HEK293 (cell line): ENCODE measurements around the gene EIF3B.
A peak's percentile ranks its signal among the peaks of the same experiment; 100 is the strongest.
"Not testable (repeated sequence)": the region's sequence is repeated elsewhere in the genome, so short reads cannot be mapped to it uniquely, and the experiment has no call there.

Source experiments
- CTCF ChIA-PET: fragments of 350-600 bp; formaldehyde crosslinking; extraction: SDS; loops from one replicate; lab custom pipeline; 2021; ENCODE audit warnings: antibody characterized with exemption; lab: Yijun Ruan, JAX
- POLR2A ChIA-PET: fragments of 300-600 bp; formaldehyde crosslinking; extraction: SDS; loops from one replicate; lab custom pipeline; 2020; ENCODE audit warnings: antibody characterized with exemption, inconsistent platforms; lab: Yijun Ruan, JAX
- H3K27ac ChIP-seq: fragments of 200-500 bp; sonication (Bioruptor generic); 2 replicates; pipeline ENCODE4 v1.5.1; 2014; ENCODE audit warnings: low read depth, low read length, control low read depth, inconsistent platforms; ENCODE audit errors: extremely low read depth
- H3K36me3 ChIP-seq, 2 experiments: fragments of 200-500 bp in 1 of 2; sonication (Bioruptor generic) in 1 of 2; 1 replicate in 1 of 2; 2 replicates in 1 of 2; pipeline ENCODE4 v1.5.1; 2014 to 2017; ENCODE audit warnings: inconsistent platforms in 2 of 2, low read length in 2 of 2; ENCODE audit not compliant: control insufficient read depth in 2 of 2, insufficient read depth in 1 of 2
- H3K4me1 ChIP-seq: fragments of 200-500 bp; sonication (Bioruptor generic); 2 replicates; pipeline ENCODE4 v1.5.1; 2014; ENCODE audit warnings: mild to moderate bottlenecking, low read length, inconsistent platforms; ENCODE audit not compliant: control insufficient read depth, insufficient read depth
- H3K4me3 ChIP-seq: 2 replicates; pipeline ENCODE4 v1.5.1; 2011; ENCODE audit warnings: low read depth, mild to moderate bottlenecking, control low read depth, low read length, moderate library complexity
- H3K9me3 ChIP-seq: fragments of 200-500 bp; sonication (Bioruptor generic); 2 replicates; pipeline ENCODE4 v1.5.1; 2014; ENCODE audit warnings: low read depth, low read length, inconsistent platforms; ENCODE audit not compliant: control insufficient read depth, insufficient read depth
- FEZF1 ChIP-seq: fragments of 450-650 bp; formaldehyde crosslinking; IDR thresholded peaks from 2 replicates; pipeline ENCODE4 v1.5.1; 2016; ENCODE audit warnings: missing biosample characterization, missing genetic modification characterization
- HOXA7 ChIP-seq: sonication (generic); formaldehyde crosslinking; IDR thresholded peaks from 2 replicates; pipeline ENCODE4 v1.8.1; 2022; ENCODE audit warnings: missing genetic modification reagents, borderline replicate concordance
- MEIS1 ChIP-seq: sonication (generic); formaldehyde crosslinking; IDR thresholded peaks from 2 replicates; pipeline ENCODE4 v1.8.1; 2022; ENCODE audit warnings: missing genetic modification reagents, mild to moderate bottlenecking, borderline replicate concordance
- OSR2 ChIP-seq: fragments of 450-650 bp; formaldehyde crosslinking; IDR thresholded peaks from 2 replicates; pipeline ENCODE4 v1.5.1; 2016; ENCODE audit warnings: missing biosample characterization, missing genetic modification characterization
- SP7 ChIP-seq: fragments of 450-650 bp; formaldehyde crosslinking; IDR thresholded peaks from 2 replicates; pipeline ENCODE4 v1.5.1; 2016; ENCODE audit warnings: missing biosample characterization, missing genetic modification characterization
- ZBTB17 ChIP-seq: fragments of 450-650 bp; formaldehyde crosslinking; IDR thresholded peaks from 2 replicates; pipeline ENCODE4 v1.5.1; 2016; ENCODE audit warnings: missing biosample characterization, missing genetic modification characterization
- ZFHX2 ChIP-seq: fragments of 450-650 bp; formaldehyde crosslinking; conservative IDR thresholded peaks from 2 replicates; pipeline ENCODE4 v1.5.1; 2016; ENCODE audit warnings: missing biosample characterization, missing genetic modification characterization
- ZNF121 ChIP-seq: fragments of 450-650 bp; formaldehyde crosslinking; IDR thresholded peaks from 2 replicates; pipeline ENCODE4 v1.5.1; 2016; ENCODE audit warnings: missing biosample characterization, missing genetic modification characterization
- ZNF140 ChIP-seq: fragments of 450-650 bp; formaldehyde crosslinking; IDR thresholded peaks from 2 replicates; pipeline ENCODE4 v1.5.1; 2016; ENCODE audit warnings: missing biosample characterization, missing genetic modification characterization
- ZNF157 ChIP-seq: fragments of 450-650 bp; formaldehyde crosslinking; IDR thresholded peaks from 2 replicates; pipeline ENCODE4 v1.5.1; 2016; ENCODE audit warnings: missing biosample characterization, missing genetic modification characterization
- ZNF214 ChIP-seq: fragments of 450-650 bp; formaldehyde crosslinking; IDR thresholded peaks from 2 replicates; pipeline ENCODE4 v1.5.1; 2017; ENCODE audit warnings: missing biosample characterization, mild to moderate bottlenecking, missing genetic modification characterization, borderline replicate concordance
- ZNF366 ChIP-seq: fragments of 450-650 bp; formaldehyde crosslinking; conservative IDR thresholded peaks from 2 replicates; pipeline ENCODE4 v1.5.1; 2016; ENCODE audit warnings: missing biosample characterization, missing genetic modification characterization
- ZNF398 ChIP-seq: fragments of 450-650 bp; formaldehyde crosslinking; IDR thresholded peaks from 2 replicates; pipeline ENCODE4 v1.5.1; 2017; ENCODE audit warnings: missing biosample characterization, missing genetic modification characterization
- ZNF404 ChIP-seq: fragments of 450-650 bp; formaldehyde crosslinking; IDR thresholded peaks from 2 replicates; pipeline ENCODE4 v1.5.1; 2017; ENCODE audit warnings: missing biosample characterization, missing genetic modification characterization
- ZNF521 ChIP-seq: fragments of 450-650 bp; formaldehyde crosslinking; IDR thresholded peaks from 2 replicates; pipeline ENCODE4 v1.5.1; 2017; ENCODE audit warnings: missing biosample characterization, mild to moderate bottlenecking, missing genetic modification characterization
- ZNF654 ChIP-seq: fragments of 450-650 bp; formaldehyde crosslinking; IDR thresholded peaks from 2 replicates; pipeline ENCODE4 v1.5.1; 2016; ENCODE audit warnings: low read depth, missing biosample characterization, missing genetic modification characterization
- ZNF776 ChIP-seq: fragments of 450-650 bp; formaldehyde crosslinking; IDR thresholded peaks from 2 replicates; pipeline ENCODE4 v1.5.0; 2017; ENCODE audit warnings: missing biosample characterization, missing genetic modification characterization, borderline replicate concordance
- ZSCAN30 ChIP-seq: fragments of 450-650 bp; IDR thresholded peaks from 2 replicates; pipeline ENCODE4 v1.5.1; 2018; ENCODE audit warnings: missing biosample characterization, mild to moderate bottlenecking, missing genetic modification characterization, moderate library complexity

The EIF3B gene

GRCh38 chr7:2332606-2333231 is 21.9 kb upstream of the EIF3B start:
- CTCF ChIA-PET = interaction anchor here (0.5 kb wide), 1 partner anchor 85 kb away, joined by 3 read pairs; no protein-coding TSS in a partner anchor
- H3K27ac ChIP-seq, H3K9me3 ChIP-seq, H3K36me3 ChIP-seq, POLR2A ChIA-PET, H3K4me3 ChIP-seq, H3K4me1 ChIP-seq: not testable (repeated sequence)
- peak; percentile 93 for TF ChIP-seq ZNF366

GRCh38 chr7:2336626-2337299 is 17.9 kb upstream of the EIF3B start:
- H3K4me1 ChIP-seq = no peaks in the 10 kb centered on the region
- TF ChIP-seq HOXA7 (CRISPR knock-in tag) (no peak), MEIS1 (CRISPR knock-in tag) (no peak), ZFHX2 (tag by site-specific recombination) (no peak), ZNF140 (tag by site-specific recombination) (no peak), ZNF776 (tag by site-specific recombination) (no peak)
- POLR2A ChIA-PET = interaction anchor here (0.8 kb wide), 1 partner anchor 35 kb away, joined by 3 read pairs; no protein-coding TSS in a partner anchor
- H3K4me3 ChIP-seq = no peak overlapping the region
- no peaks in the 10 kb centered on the region for H3K9me3 ChIP-seq
- CTCF ChIA-PET = interaction anchor here (0.6 to 1.3 kb wide), 3 partner anchors 11 to 763 kb away, joined by 3 to 5 read pairs (median 4); no protein-coding TSS in a partner anchor
- H3K27ac ChIP-seq = no peak overlapping the region
- H3K36me3 ChIP-seq = no peaks in the 10 kb centered on the region; a peak in 1 of 3 replicates

GRCh38 chr7:2347351-2348063 is 7.1 kb upstream of the EIF3B start:
- H3K36me3 ChIP-seq, H3K27ac ChIP-seq, H3K4me3 ChIP-seq, H3K9me3 ChIP-seq, H3K4me1 ChIP-seq: not testable (repeated sequence)
- ChIA-PET CTCF (interaction anchor here (0.6 to 1.9 kb wide), 21 partner anchors 11 to 772 kb away, joined by 3 to 6 read pairs (median 4); partner anchors contain the start of gene NUDT1), POLR2A (interaction anchor here (0.6 to 0.7 kb wide), 2 partner anchors 114 to 340 kb away, joined by 3 to 6 read pairs; no protein-coding TSS in a partner anchor)

GRCh38 chr7:2350055-2350454 is 4.6 kb upstream of the EIF3B start:
- POLR2A ChIA-PET = no interaction called here
- TF ChIP-seq ZNF404 (tag by site-specific recombination) = no peak
- no peak for TF ChIP-seq ZNF654 (tag by site-specific recombination)
- TF ChIP-seq ZBTB17 (tag by site-specific recombination) = no peak
- no peak for TF ChIP-seq OSR2 (tag by site-specific recombination)
- TF ChIP-seq SP7 (tag by site-specific recombination) = no peak
- TF ChIP-seq ZNF157 (tag by site-specific recombination) = no peak
- TF ChIP-seq ZNF398 (tag by site-specific recombination) = no peak
- TF ChIP-seq ZSCAN30 (tag by site-specific recombination) = no peak
- no peak for TF ChIP-seq ZNF214 (tag by site-specific recombination)
- TF ChIP-seq ZNF521 (tag by site-specific recombination) = no peak
- TF ChIP-seq FEZF1 = no peak
- no peak for TF ChIP-seq ZNF121 (tag by site-specific recombination)
- TF ChIP-seq, all 188 proteins: peak for 0
- peaks cover 0 to 3% of the 10 kb centered on the region in 2 experiments; a peak in 2 of 3 replicates for H3K36me3 ChIP-seq
- H3K4me3 ChIP-seq = no peak overlapping the region
- no peaks in the 10 kb centered on the region for H3K9me3 ChIP-seq
- no peaks in the 10 kb centered on the region for H3K4me1 ChIP-seq
- CTCF ChIA-PET = interaction anchor here (0.6 to 0.7 kb wide), 2 partner anchors 950 to 979 kb away, joined by 3 to 4 read pairs; no protein-coding TSS in a partner anchor
- H3K27ac ChIP-seq = no peak overlapping the region
